A549 treated with CORT108297 at 1 μM for 4 hours (cell line): ENCODE data around the gene CTSS. TPM values are rescaled to one million over a fixed set of nuclear protein-coding genes. Genes with fewer than 3 reads are reported as not detected.

Experiments
- total RNA-seq: library from RNA; stranded (reverse); fragments of 200-300 nt; extraction: Qiagen RNA extraction; gene quantifications from 5 replicates; pipeline ENCODE4 v1.2.3, GENCODE V29; 2022

Gene CTSS
- total RNA-seq = 14.8 to 18.4 TPM (median 17.4 TPM) in 5 replicates

GRCh38 chr1:150765296-150765976 is at the start of gene CTSS:
TSS of gene CTSS (minus strand) at chr1:150765778. CDS start at chr1:150764763, 1,015 bp downstream.

GRCh38 chr1:150808121-150808520 is 42.5 kb upstream of the CTSS start, which contains the start of gene CTSK:
TSS of gene CTSK (minus strand) at chr1:150808260. CDS start at chr1:150806805, 1,455 bp downstream.

GRCh38 chr1:150720703-150721102 is 44.9 kb downstream of the CTSS start, which contains the start of gene HORMAD1:
TSS of gene HORMAD1 (minus strand) at chr1:150720895. CDS start at chr1:150719505, 1,390 bp downstream.

GRCh38 chr1:150696995-150697927 is 68.3 kb downstream of the CTSS start, which contains the start of gene GOLPH3L:
TSS of gene GOLPH3L (minus strand) at chr1:150697154. CDS start at chr1:150694838, 2,316 bp downstream.

Other genes starting within 250 kb of the CTSS start
- gene ADAMTSL4, start 216.4 kb downstream of the CTSS start, total RNA-seq = 3.0 to 5.6 TPM (median 4.6 TPM) in 5 replicates
- gene MCL1, start 186.2 kb downstream of the CTSS start, total RNA-seq = 143 to 184 TPM (median 169 TPM) in 5 replicates
- gene ENSA, start 136.2 kb downstream of the CTSS start, total RNA-seq = 123 to 147 TPM (median 134 TPM) in 5 replicates
- gene GOLPH3L, start 68.6 kb downstream of the CTSS start, total RNA-seq = 12.3 to 18.5 TPM (median 16.0 TPM) in 5 replicates
- 5.7 to 8.8 TPM (median 7.2 TPM) in 5 replicates for gene HORMAD1, start 44.9 kb downstream of the CTSS start, total RNA-seq
- gene CTSK, start 42.5 kb upstream of the CTSS start, total RNA-seq = 1.1 to 2.5 TPM (median 1.4 TPM) in 5 replicates
- 8.8 to 13.5 TPM (median 12.6 TPM) in 5 replicates for gene ARNT, start 110.8 kb upstream of the CTSS start, total RNA-seq
- not detected in 5 replicates for gene CTXND2, start 121.4 kb upstream of the CTSS start, total RNA-seq
- 20.7 to 27.7 TPM (median 23.5 TPM) in 5 replicates for gene SETDB1, start 160.6 kb upstream of the CTSS start, total RNA-seq
- gene CERS2, start 209.1 kb upstream of the CTSS start, total RNA-seq = 249 to 260 TPM (median 254 TPM) in 5 replicates
- 0.63 to 1.1 TPM (median 0.85 TPM) in 5 replicates for gene ANXA9, start 216.5 kb upstream of the CTSS start, total RNA-seq
- gene MINDY1, start 241.1 kb upstream of the CTSS start, total RNA-seq = 2.9 to 3.6 TPM (median 3.3 TPM) in 5 replicates
- gene PRUNE1, start 242.7 kb upstream of the CTSS start, total RNA-seq = 11.9 to 16.0 TPM (median 14.8 TPM) in 5 replicates